GDM1 (cell line): ENCODE results near the gene PPP1CA.

Source experiments
- DNase-seq: peaks from one replicate; lab custom pipeline; 2025; lab: John Stamatoyannopoulos, UW

The PPP1CA gene

GRCh38 chr11:67351275-67352005, 50.2 kb downstream of the PPP1CA start:
- DNase-seq, result peak; percentile 49

DNA sequence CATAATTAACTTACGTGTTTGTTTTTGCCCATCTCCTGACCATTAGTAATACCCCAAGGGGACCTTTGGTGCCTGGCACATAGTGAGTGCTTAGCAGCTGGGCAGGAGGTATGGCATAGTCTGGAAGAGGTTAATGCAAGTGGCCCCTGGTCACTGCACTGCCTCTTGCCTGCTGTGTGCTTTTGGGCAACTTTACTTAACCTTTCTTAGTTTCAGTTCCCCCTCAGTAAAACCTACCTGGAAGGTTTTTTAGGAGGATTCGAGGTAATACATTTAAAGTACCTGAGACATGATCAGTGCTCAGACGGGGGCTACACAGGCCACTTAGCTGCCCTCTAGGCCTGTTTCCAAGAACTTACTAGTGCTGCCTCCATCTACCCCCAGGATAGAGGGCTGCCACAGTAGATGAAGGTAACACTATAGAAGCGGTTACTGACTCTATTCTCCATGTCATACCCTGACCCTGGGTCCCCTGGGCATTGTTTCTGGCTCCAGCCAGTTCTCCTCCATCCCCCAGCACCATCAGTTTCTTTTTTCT, 51.7 kb downstream of the PPP1CA start:
- DNase-seq, result no peak

DNA sequence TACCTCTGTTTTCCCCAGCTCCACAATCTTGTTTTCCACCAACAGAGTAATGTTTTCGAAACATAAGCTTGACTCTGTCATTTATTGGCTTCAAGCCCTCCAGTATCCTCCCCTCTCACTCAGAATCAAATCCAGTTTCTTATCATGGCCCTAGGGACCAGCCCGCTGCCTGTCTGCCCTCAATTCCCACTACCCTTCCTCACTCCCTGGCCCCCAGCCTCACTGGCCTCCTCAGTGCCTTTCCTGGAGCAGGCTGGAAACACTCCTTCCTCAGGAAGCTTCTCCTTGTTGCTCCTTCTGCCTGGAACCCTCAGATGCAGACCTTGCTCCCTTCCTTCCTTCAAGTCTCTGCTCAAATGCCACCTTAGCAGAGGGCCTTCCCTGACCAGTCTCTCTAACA, 52.2 kb downstream of the PPP1CA start:
- no peak for DNase-seq

DNA sequence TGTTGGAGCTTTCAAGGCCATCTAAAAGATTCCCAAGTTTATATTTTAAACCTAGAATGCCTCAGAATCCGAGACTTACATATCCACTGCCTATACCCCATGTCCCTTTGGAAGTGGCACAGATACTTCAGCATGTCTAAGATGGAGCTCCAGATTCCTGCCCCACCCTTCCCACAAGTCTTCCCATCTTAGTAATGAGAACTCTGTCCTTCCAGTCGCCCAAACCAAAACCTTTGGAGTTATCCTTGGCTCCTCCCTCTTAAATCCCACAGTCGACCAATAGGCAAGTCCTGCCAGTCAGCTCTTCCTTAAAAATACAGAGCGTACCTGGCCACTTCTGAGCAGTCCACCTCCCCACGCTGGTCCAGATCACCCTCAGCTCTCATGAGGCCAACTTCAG, 52.6 kb downstream of the PPP1CA start:
- no peak for DNase-seq
